ENCODE measurements around the gene LRRC37B.
"Not testable (repeated sequence)": the region's sequence is repeated elsewhere in the genome, so short reads cannot be mapped to it uniquely, and the experiment has no call there.

- TF ChIP-seq CTCF (IDR thresholded peaks at IDR 0.05; ENCODE audit: poor library complexity, severe bottlenecking); MXI1 (conservative IDR thresholded peaks at IDR 0.05; ENCODE audit: poor library complexity, severe bottlenecking): not testable (repeated sequence)
Measured at GRCh38 chr17:32022554-32022953, 15.4 kb downstream of the LRRC37B start.
